Neural progenitor cell (in vitro differentiated cells): ENCODE results near the gene ATP13A3.

ENCODE experiments used
- EZH2 ChIP-seq: fragments of 200-600 bp; sonication (generic); IDR thresholded peaks from 2 replicates; pipeline ENCODE4 v1.6.1; 2017; ENCODE audit warnings: antibody characterized with exemption, mild to moderate bottlenecking, moderate library complexity
- EZH2phosphoT487 ChIP-seq: fragments of 200-600 bp; sonication (generic); IDR thresholded peaks from 2 replicates; pipeline ENCODE4 v1.6.1; 2017; ENCODE audit warnings: antibody characterized with exemption
- TF ChIP-seq, protein P1 (sequence below): fragments of 200-600 bp; sonication (generic); IDR thresholded peaks from 2 replicates; pipeline ENCODE4 v1.5.1; 2017; ENCODE audit warnings: antibody characterized with exemption, mild to moderate bottlenecking

GRCh38 chr3:194485881-194486539, 792 bp downstream of the ATP13A3 start:
- TF ChIP-seq, protein P1, sequence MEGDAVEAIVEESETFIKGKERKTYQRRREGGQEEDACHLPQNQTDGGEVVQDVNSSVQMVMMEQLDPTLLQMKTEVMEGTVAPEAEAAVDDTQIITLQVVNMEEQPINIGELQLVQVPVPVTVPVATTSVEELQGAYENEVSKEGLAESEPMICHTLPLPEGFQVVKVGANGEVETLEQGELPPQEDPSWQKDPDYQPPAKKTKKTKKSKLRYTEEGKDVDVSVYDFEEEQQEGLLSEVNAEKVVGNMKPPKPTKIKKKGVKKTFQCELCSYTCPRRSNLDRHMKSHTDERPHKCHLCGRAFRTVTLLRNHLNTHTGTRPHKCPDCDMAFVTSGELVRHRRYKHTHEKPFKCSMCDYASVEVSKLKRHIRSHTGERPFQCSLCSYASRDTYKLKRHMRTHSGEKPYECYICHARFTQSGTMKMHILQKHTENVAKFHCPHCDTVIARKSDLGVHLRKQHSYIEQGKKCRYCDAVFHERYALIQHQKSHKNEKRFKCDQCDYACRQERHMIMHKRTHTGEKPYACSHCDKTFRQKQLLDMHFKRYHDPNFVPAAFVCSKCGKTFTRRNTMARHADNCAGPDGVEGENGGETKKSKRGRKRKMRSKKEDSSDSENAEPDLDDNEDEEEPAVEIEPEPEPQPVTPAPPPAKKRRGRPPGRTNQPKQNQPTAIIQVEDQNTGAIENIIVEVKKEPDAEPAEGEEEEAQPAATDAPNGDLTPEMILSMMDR = peak; percentile 27
- TF ChIP-seq EZH2phosphoT487 (no peak), EZH2 (no peak)
